Measurements from ENCODE around the gene TOGARAM2.

DNA sequence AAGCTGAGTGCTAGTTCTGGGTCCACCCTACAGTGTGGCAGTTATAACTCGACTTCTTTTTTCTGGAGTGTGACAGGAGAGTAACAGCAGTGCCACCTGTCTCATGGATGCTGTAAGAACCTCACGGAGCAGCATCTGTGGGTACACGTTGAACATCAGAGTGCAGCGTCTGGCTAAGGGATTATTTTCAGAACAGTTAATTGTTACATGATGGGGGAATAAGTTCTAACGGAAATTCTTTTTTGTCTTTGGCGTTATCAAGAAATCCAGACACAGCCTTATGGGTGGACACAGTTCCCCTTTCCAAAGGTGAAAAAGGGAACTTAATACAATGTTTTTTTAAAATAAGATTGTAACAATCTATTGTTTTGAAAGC is 28.3 kb upstream of the TOGARAM2 start:
- TF ChIP-seq CTCF (IDR thresholded peaks at IDR 0.05) (0 out of 2 replicates have a peak, but pooled peaks have one; percentile 10), ZFX (IDR thresholded peaks at IDR 0.05; ENCODE audit: borderline replicate concordance) (no peak)

All from 22Rv1 (cell line).